HCT116 (cell line): Measurements from ENCODE around the gene OLFML1. TPM values are rescaled to one million over a fixed set of nuclear protein-coding genes. Genes with fewer than 3 reads are reported as not detected.

Experiments
- ATAC-seq: fragments of 200-7000 bp; cut with Tn5 transposase; 2 replicates; pipeline ENCODE4 v1.9.1; 2020; ENCODE audit warnings: mild to moderate bottlenecking, moderate library complexity
- BruUV-seq: library from RNA; stranded (reverse); fragments of 400-500 nt; replicated peaks from 2 replicates; lab custom pipeline; 2021; lab: Mats Ljungman, UMichigan
- CTCF ChIA-PET: fragments of 300-600 bp; sonication (Branson Sonifier 250); formaldehyde crosslinking; loops from one replicate; lab custom pipeline; 2021; ENCODE audit warnings: antibody characterized with exemption; lab: Charles Lee
- POLR2A ChIA-PET: fragments of 300-600, 350-600 bp; sonication (Branson Sonifier 250); formaldehyde crosslinking; loops from one replicate; lab custom pipeline; 2021; ENCODE audit warnings: antibody characterized with exemption; lab: Charles Lee
- RAD21 ChIA-PET, 2 experiments: fragments of 300-600 bp; sonication (Branson Sonifier 250); formaldehyde crosslinking; loops; one replicate each; lab custom pipeline; 2023; ENCODE audit warnings: low total read pairs in 2 of 2; ENCODE audit not compliant: uncharacterized antibody in 2 of 2, unreplicated experiment in 2 of 2, low non-redundant PET in 1 of 2; lab: Charles Lee
- DNase-seq: peaks from one replicate; pipeline ENCODE4 v3.0.0-alpha.2; 2010; ENCODE audit warnings: low read depth, low spot score
- H2AFZ ChIP-seq: fragments of 200-600 bp; shearing (Covaris generic), sonication (generic); 2 replicates; pipeline ENCODE4 v1.6.1; 2017; ENCODE audit warnings: low read depth, mixed run types, mixed read lengths, antibody characterized with exemption, low read length; ENCODE audit not compliant: poor library complexity, severe bottlenecking
- H3K27ac ChIP-seq: 2 replicates; pipeline ENCODE4 v1.5.1; 2012; ENCODE audit warnings: low read depth, low read length
- H3K27me3 ChIP-seq: fragments of 200-600 bp; sonication (generic); 2 replicates; pipeline ENCODE4 v1.6.1; 2016; ENCODE audit warnings: mixed run types, low read length, mixed read lengths; ENCODE audit not compliant: insufficient read depth
- H3K36me3 ChIP-seq, 2 experiments: fragments of 200-500 bp in 1 of 2; fragments of 200-600 bp in 1 of 2; sonication (Bioruptor generic) in 1 of 2; sonication (generic) in 1 of 2; 2 replicates each; pipeline versions ENCODE4 v1.5.1 to v1.6.1; 2014 to 2016; ENCODE audit warnings: low read length in 2 of 2, inconsistent platforms in 1 of 2, mixed read lengths in 1 of 2, mixed run types in 1 of 2; ENCODE audit not compliant: insufficient read depth in 2 of 2, control insufficient read depth in 1 of 2
- H3K4me1 ChIP-seq, 2 experiments: fragments of 200-600 bp in 1 of 2; sonication (generic) in 1 of 2; 2 replicates each; pipeline versions ENCODE4 v1.5.1 to v1.6.1; 2012 to 2017; ENCODE audit warnings: low read length in 2 of 2, inconsistent platforms in 1 of 2, mild to moderate bottlenecking in 1 of 2, mixed read lengths in 1 of 2, mixed run types in 1 of 2, moderate library complexity in 1 of 2; ENCODE audit not compliant: insufficient read depth in 2 of 2, control insufficient read depth in 1 of 2
- H3K4me2 ChIP-seq: fragments of 200-600 bp; sonication (generic); 2 replicates; pipeline ENCODE4 v1.6.1; 2017; ENCODE audit warnings: mixed run types, low read length, mixed read lengths
- H3K4me3 ChIP-seq, 2 experiments: fragments of 200-600 bp in 1 of 2; sonication (generic) in 1 of 2; replicated peaks in 1 of 2; 2 replicates each; pipeline ENCODE4 v1.5.1; 2011 to 2016; ENCODE audit warnings: low read length in 2 of 2, control low read depth in 1 of 2, low read depth in 1 of 2, mild to moderate bottlenecking in 1 of 2, mixed read lengths in 1 of 2, mixed run types in 1 of 2
- H3K79me2 ChIP-seq: fragments of 200-600 bp; sonication (generic); 2 replicates; pipeline ENCODE4 v1.6.1; 2017; ENCODE audit warnings: mild to moderate bottlenecking, mixed run types, low read length, moderate library complexity, mixed read lengths; ENCODE audit not compliant: insufficient read depth
- H3K9ac ChIP-seq: fragments of 200-600 bp; sonication (generic); 2 replicates; pipeline ENCODE4 v1.6.1; 2016; ENCODE audit warnings: low read length, mixed read lengths
- H3K9me2 ChIP-seq: fragments of 200-600 bp; sonication (generic), shearing (Covaris generic); 2 replicates; pipeline ENCODE4 v1.6.1; 2017; ENCODE audit warnings: mixed run types, mild to moderate bottlenecking, moderate library complexity; ENCODE audit not compliant: insufficient read depth
- H3K9me3 ChIP-seq, 2 experiments: fragments of 200-500 bp in 1 of 2; fragments of 200-600 bp in 1 of 2; sonication (Bioruptor generic) in 1 of 2; sonication (generic) in 1 of 2; 2 replicates each; pipeline ENCODE4 v1.6.1; 2014 to 2017; ENCODE audit warnings: low read length in 2 of 2, mixed read lengths in 2 of 2, inconsistent platforms in 1 of 2, low read depth in 1 of 2, mild to moderate bottlenecking in 1 of 2, mixed run types in 1 of 2, moderate library complexity in 1 of 2; ENCODE audit not compliant: control insufficient read depth in 1 of 2, insufficient read depth in 1 of 2
- H4K20me1 ChIP-seq: fragments of 200-600 bp; sonication (generic), shearing (Covaris generic); 2 replicates; pipeline ENCODE4 v1.6.1; 2017; ENCODE audit warnings: mixed run types, mild to moderate bottlenecking, moderate library complexity; ENCODE audit not compliant: insufficient read depth
- ATF3 ChIP-seq: IDR thresholded peaks from 2 replicates; pipeline ENCODE4 v1.6.1; 2012
- CTCF ChIP-seq, 3 experiments: fragments of 200-600 bp in 1 of 3; sonication (generic) in 1 of 3; IDR thresholded peaks in 2 of 3; conservative IDR thresholded peaks in 1 of 3; 2 replicates each; pipeline ENCODE4 v1.5.1; 2012 to 2017; ENCODE audit warnings: low read depth in 2 of 3, low read length in 2 of 3, antibody characterized with exemption in 1 of 3, borderline replicate concordance in 1 of 3, control low read depth in 1 of 3, mild to moderate bottlenecking in 1 of 3, mixed read lengths in 1 of 3, mixed run types in 1 of 3, moderate library complexity in 1 of 3; ENCODE audit not compliant: insufficient read depth in 1 of 3
- EGR1 ChIP-seq: IDR thresholded peaks from 2 replicates; pipeline ENCODE4 v1.6.1; 2012; ENCODE audit warnings: low read depth
- ELF1 ChIP-seq: IDR thresholded peaks from 2 replicates; pipeline ENCODE4 v1.6.1; 2012; ENCODE audit warnings: low read depth, borderline replicate concordance
- EZH2 ChIP-seq: fragments of 200-600 bp; sonication (generic); IDR thresholded peaks from 2 replicates; pipeline ENCODE4 v1.6.1; 2017; ENCODE audit warnings: antibody characterized with exemption, mixed run types
- EZH2phosphoT487 ChIP-seq: fragments of 200-600 bp; IDR thresholded peaks from 2 replicates; pipeline ENCODE4 v1.6.1; 2018; ENCODE audit warnings: antibody characterized with exemption, borderline replicate concordance
- FOSL1 ChIP-seq: IDR thresholded peaks from 2 replicates; pipeline ENCODE4 v1.6.1; 2012; ENCODE audit warnings: low read depth
- MAX ChIP-seq: IDR thresholded peaks from 2 replicates; pipeline ENCODE4 v1.6.1; 2012
- POLR2A ChIP-seq: IDR thresholded peaks from 2 replicates; pipeline ENCODE4 v1.7.0; 2011; ENCODE audit warnings: borderline replicate concordance; ENCODE audit not compliant: insufficient read depth, insufficient read length; ENCODE audit errors: extremely low read depth
- POLR2AphosphoS5 ChIP-seq: IDR thresholded peaks from 2 replicates; pipeline ENCODE4 v1.6.1; 2011; ENCODE audit warnings: mild to moderate bottlenecking, low read depth, low read length, moderate library complexity
- RAD21 ChIP-seq: IDR thresholded peaks from 2 replicates; pipeline ENCODE4 v1.6.1; 2012; ENCODE audit warnings: low read depth, mild to moderate bottlenecking
- REST ChIP-seq: IDR thresholded peaks from 2 replicates; pipeline ENCODE4 v1.6.1; 2012; ENCODE audit warnings: low read depth
- SIN3A ChIP-seq: IDR thresholded peaks from 2 replicates; pipeline ENCODE4 v1.6.1; 2012; ENCODE audit warnings: low read depth
- SP1 ChIP-seq: IDR thresholded peaks from 2 replicates; pipeline ENCODE4 v1.6.1; 2012; ENCODE audit warnings: low read depth
- SRF ChIP-seq: IDR thresholded peaks from 2 replicates; pipeline ENCODE4 v1.6.1; 2012; ENCODE audit warnings: low read depth
- TCF7L2 ChIP-seq: IDR thresholded peaks from 2 replicates; pipeline ENCODE4 v1.7.0; 2011; ENCODE audit warnings: borderline replicate concordance, inconsistent platforms; ENCODE audit not compliant: insufficient read depth, insufficient read length; ENCODE audit errors: extremely low read depth
- ZFX ChIP-seq: fragments of 450-650 bp; IDR thresholded peaks from 2 replicates; pipeline ENCODE4 v1.6.1; 2017
- ZNF274 ChIP-seq: fragments of 200-500 bp; sonication (Bioruptor generic); IDR thresholded peaks from 2 replicates; pipeline ENCODE4 v1.6.1; 2014; ENCODE audit warnings: mild to moderate bottlenecking, low read depth, low read length, inconsistent platforms
- intact Hi-C: fragments of 100-400 bp; cut with micrococcal nuclease; formaldehyde crosslinking; loops from 2 replicates; pipeline ENCODE4 v1.10.0; 2022
- total RNA-seq: library from RNA; stranded (reverse); gene quantifications from one replicate; pipeline ENCODE4 v1.2.1, GENCODE V29; 2021; ENCODE audit not compliant: unreplicated experiment

The OLFML1 gene
- total RNA-seq, 1 experiment from 2014 or later = not detected

- CTCF ChIA-PET = no interaction called here
- Histone ChIP-seq H3K9me2 (no peaks in the 10 kb centered on the region), H3K4me3 (no peak overlapping the region), H4K20me1 (no peaks in the 10 kb centered on the region), H3K9me3 (no peaks in the 10 kb centered on the region), H3K4me2 (no peak overlapping the region), H3K79me2 (no peaks in the 10 kb centered on the region), H3K27me3 (peaks cover 40% of the 10 kb centered on the region), H2AFZ (no peak overlapping the region), H3K36me3 (no peaks in the 10 kb centered on the region), H3K9ac (no peak overlapping the region), H3K27ac (no peak overlapping the region), H3K4me1 (no peaks in the 10 kb centered on the region)
- POLR2A ChIA-PET = no interaction called here
- DNase-seq (no peak), ATAC-seq (no peak)
- TF ChIP-seq EGR1 (no peak), CTCF (IDR thresholded peaks at IDR 0.05 in 2 of 3, conservative IDR thresholded peaks at IDR 0.05 in 1 of 3; ENCODE audit: borderline replicate concordance in 1 of 3, insufficient read depth in 1 of 3, low read depth in 2 of 3, low read length in 2 of 3) (no peak), SP1 (no peak), MAX (no peak), FOSL1 (no peak), ZFX (no peak), SIN3A (no peak), ATF3 (no peak), ZNF274 (no peak), ELF1 (no peak), POLR2A (no peak), REST (no peak), POLR2AphosphoS5 (no peak), EZH2phosphoT487 (no peak), TCF7L2 (no peak), EZH2 (no peak), SRF (no peak), RAD21 (no peak)
- no TSS peak for BruUV-seq
- RAD21 ChIA-PET = no interaction called here
- intact Hi-C loops = no loop called here
Measured at GRCh38 chr11:7486781-7487140, 1.5 kb downstream of the OLFML1 start.
